ENCODE measurements around the gene CNGB1. TPM values are rescaled to one million over a fixed set of nuclear protein-coding genes. Genes with fewer than 3 reads are reported as not detected.

The CNGB1 gene
- polyA plus RNA-seq, 2 of the 4 experiments (the other 2 are of a cell fraction) = 0.23 to 0.39 TPM

DNA sequence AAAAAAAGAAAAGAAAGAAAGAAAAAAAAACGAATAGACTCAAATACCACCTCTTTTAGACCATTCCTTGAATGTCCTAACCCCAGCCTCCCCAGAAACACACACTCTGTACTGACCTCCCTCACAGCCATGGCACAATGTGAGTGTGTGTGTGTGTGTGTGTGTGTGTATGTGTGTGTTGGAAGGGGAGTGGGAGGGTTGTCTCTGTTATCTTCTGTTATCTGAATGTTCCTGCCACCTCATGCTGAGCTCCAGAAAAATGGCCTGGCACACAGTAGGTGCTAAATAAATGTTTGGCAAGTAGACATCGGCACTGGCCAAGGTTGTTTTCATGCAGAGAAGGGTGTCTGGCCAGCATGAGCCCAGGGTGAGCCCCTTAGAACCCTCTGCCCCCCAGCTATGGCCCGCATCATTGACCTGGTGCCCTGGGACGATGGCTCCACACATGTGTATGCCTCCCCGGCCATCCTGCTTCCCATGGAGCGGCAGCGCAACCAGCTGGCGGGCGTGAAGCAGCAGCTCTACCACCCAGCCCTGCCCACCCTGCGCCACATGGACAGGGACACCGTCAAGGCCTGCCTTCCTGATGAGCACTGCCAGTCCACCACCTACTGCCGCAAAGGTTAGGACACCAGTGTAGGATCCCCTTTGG is 6.6 kb upstream of the CNGB1 start:
- POLR2A ChIA-PET = no interaction called here
- peak; percentile 79 to 92 for ATAC-seq
- H3K27ac ChIP-seq = peak overlapping the region in 1 of 2 experiments; percentile 50; a peak in 2 of 6 replicates
- DNase-seq (ENCODE audit: low read depth in 1 of 2, low spot score in 1 of 2) = peak in 1 of 2 experiments; percentile 61
- no peak overlapping the region for H3K4me3 ChIP-seq
- no peak overlapping the region for H3K4me2 ChIP-seq
- FAIRE-seq = no peak
- CTCF ChIA-PET = interaction anchor here (0.7 to 5.8 kb wide), 6 partner anchors 22 to 218 kb away, joined by 3 to 31 read pairs (median 4); no protein-coding TSS in a partner anchor
- 44% methylated on average over 3 of the region's 12 CpGs for WGBS (ENCODE audit: missing lambda C conversion rate)
- TF ChIP-seq RAD21 (conservative IDR thresholded peaks at IDR 0.05 in 1 of 2, IDR thresholded peaks at IDR 0.05 in 1 of 2) (peak; percentile 49 to 77), TFCP2L1 (CRISPR knock-in tag; IDR thresholded peaks at IDR 0.05) (no peak), FOSL2 (IDR thresholded peaks at IDR 0.05) (no peak), FOSL2 (CRISPR knock-in tag; IDR thresholded peaks at IDR 0.05) (no peak), HOXB5 (CRISPR knock-in tag; IDR thresholded peaks at IDR 0.05) (no peak), NR3C1 (IDR thresholded peaks at IDR 0.05) (no peak), SMC3 (IDR thresholded peaks at IDR 0.05) (0 out of 3 replicates have a peak, but pooled peaks have one; percentile 11), EP300 (IDR thresholded peaks at IDR 0.05) (no peak), EHF (CRISPR knock-in tag; IDR thresholded peaks at IDR 0.05) (no peak), ZFP36 (IDR thresholded peaks at IDR 0.05; ENCODE audit: borderline replicate concordance, partially characterized antibody) (no peak), FOSB (CRISPR knock-in tag; IDR thresholded peaks at IDR 0.05) (no peak), HOXB13 (CRISPR knock-in tag; IDR thresholded peaks at IDR 0.05; ENCODE audit: low read depth) (no peak)
- TF ChIP-seq, protein P1, sequence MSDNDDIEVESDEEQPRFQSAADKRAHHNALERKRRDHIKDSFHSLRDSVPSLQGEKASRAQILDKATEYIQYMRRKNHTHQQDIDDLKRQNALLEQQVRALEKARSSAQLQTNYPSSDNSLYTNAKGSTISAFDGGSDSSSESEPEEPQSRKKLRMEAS (IDR thresholded peaks at IDR 0.05) = peak; percentile 51; the same call in 1 of the 2 replicates
- TF ChIP-seq, protein P2, sequence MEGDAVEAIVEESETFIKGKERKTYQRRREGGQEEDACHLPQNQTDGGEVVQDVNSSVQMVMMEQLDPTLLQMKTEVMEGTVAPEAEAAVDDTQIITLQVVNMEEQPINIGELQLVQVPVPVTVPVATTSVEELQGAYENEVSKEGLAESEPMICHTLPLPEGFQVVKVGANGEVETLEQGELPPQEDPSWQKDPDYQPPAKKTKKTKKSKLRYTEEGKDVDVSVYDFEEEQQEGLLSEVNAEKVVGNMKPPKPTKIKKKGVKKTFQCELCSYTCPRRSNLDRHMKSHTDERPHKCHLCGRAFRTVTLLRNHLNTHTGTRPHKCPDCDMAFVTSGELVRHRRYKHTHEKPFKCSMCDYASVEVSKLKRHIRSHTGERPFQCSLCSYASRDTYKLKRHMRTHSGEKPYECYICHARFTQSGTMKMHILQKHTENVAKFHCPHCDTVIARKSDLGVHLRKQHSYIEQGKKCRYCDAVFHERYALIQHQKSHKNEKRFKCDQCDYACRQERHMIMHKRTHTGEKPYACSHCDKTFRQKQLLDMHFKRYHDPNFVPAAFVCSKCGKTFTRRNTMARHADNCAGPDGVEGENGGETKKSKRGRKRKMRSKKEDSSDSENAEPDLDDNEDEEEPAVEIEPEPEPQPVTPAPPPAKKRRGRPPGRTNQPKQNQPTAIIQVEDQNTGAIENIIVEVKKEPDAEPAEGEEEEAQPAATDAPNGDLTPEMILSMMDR (IDR thresholded peaks at IDR 0.05) = peak; percentile 17; the same call in 1 of the 3 replicates
- TF ChIP-seq, protein P3, sequence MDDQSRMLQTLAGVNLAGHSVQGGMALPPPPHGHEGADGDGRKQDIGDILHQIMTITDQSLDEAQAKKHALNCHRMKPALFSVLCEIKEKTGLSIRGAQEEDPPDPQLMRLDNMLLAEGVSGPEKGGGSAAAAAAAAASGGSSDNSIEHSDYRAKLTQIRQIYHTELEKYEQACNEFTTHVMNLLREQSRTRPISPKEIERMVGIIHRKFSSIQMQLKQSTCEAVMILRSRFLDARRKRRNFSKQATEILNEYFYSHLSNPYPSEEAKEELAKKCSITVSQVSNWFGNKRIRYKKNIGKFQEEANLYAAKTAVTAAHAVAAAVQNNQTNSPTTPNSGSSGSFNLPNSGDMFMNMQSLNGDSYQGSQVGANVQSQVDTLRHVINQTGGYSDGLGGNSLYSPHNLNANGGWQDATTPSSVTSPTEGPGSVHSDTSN (IDR thresholded peaks at IDR 0.05) = no peak
- no peaks in the 10 kb centered on the region for H3K9me3 ChIP-seq
- 0 out of 3 replicates have a peak, but pooled peaks cover 3% of the 10 kb centered on the region for H3K4me1 ChIP-seq

DNA sequence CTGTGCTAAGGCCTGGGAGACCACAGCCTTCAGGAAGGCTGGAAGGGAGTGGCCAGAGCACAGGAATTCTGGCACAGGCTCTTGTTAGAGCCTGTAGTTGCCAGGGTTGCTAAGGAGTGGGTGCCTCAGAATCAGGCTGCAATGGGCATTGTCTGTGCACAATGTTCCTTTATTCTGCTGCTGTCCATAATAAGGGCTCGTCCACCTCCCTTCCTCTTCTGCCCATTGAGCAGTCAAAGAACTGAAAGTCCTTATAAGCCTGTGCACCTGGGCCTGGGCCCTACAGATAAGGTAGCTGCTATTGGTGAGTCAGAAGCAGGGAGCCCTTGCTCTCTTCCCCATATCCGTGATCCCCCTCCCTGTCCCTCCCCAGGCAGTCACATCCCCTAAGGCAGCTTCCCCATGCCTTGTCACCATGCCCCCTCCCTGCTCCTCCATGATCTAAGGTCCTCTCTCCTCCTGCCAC is 5.4 kb upstream of the CNGB1 start:
- no peak overlapping the region for H3K4me2 ChIP-seq
- H3K9me3 ChIP-seq = no peaks in the 10 kb centered on the region
- no peak for DNase-seq (ENCODE audit: low read depth in 1 of 2, low spot score in 1 of 2)
- WGBS (ENCODE audit: missing lambda C conversion rate) = 74% methylated on average over 2 of the region's 2 CpGs
- ATAC-seq = peak; percentile 28 to 57; a peak in 3 of 6 replicates
- H3K27ac ChIP-seq = peak overlapping the region in 1 of 2 experiments; percentile 23; a peak in 3 of 6 replicates
- H3K4me3 ChIP-seq = no peak overlapping the region
- H3K4me1 ChIP-seq = 0 out of 3 replicates have a peak, but pooled peaks cover 3% of the 10 kb centered on the region
- FAIRE-seq = no peak
- ChIA-PET CTCF (interaction anchor here (1.0 to 5.8 kb wide), 4 partner anchors 8 to 77 kb away, joined by 3 to 31 read pairs (median 4); no protein-coding TSS in a partner anchor), POLR2A (no interaction called here)
- TF ChIP-seq, protein P4, sequence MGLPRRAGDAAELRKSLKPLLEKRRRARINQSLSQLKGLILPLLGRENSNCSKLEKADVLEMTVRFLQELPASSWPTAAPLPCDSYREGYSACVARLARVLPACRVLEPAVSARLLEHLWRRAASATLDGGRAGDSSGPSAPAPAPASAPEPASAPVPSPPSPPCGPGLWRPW (IDR thresholded peaks at IDR 0.05) = no peak
- TF ChIP-seq NR3C1 (IDR thresholded peaks at IDR 0.05) = no peak
- TF ChIP-seq TP53 (CRISPR knock-in tag; IDR thresholded peaks at IDR 0.05) = no peak
- TF ChIP-seq MYC (IDR thresholded peaks at IDR 0.05; ENCODE audit: borderline replicate concordance, low read length) = no peak
- TF ChIP-seq SREBF2 (IDR thresholded peaks at IDR 0.05) = no peak
- no peak for TF ChIP-seq POLR2AphosphoS2 (conservative IDR thresholded peaks at IDR 0.05; ENCODE audit: low read length)
- no peak for TF ChIP-seq RARB (CRISPR knock-in tag; IDR thresholded peaks at IDR 0.05)
